Middle frontal gyrus (tissue), 1 donor: ENCODE measurements around the gene CPA2.
"Not testable (repeated sequence)": the region's sequence is repeated elsewhere in the genome, so short reads cannot be mapped to it uniquely, and the experiment has no call there.

ENCODE experiments used
- DNase-seq: peaks from one replicate; pipeline ENCODE4 v3.0.0-alpha.2; 2015; ENCODE audit warnings: low spot score; ENCODE audit errors: extremely low spot score

CPA2 gene

GRCh38 chr7:130305433-130306042 is 38.9 kb downstream of the CPA2 start:
- DNase-seq, result no peak

DNA sequence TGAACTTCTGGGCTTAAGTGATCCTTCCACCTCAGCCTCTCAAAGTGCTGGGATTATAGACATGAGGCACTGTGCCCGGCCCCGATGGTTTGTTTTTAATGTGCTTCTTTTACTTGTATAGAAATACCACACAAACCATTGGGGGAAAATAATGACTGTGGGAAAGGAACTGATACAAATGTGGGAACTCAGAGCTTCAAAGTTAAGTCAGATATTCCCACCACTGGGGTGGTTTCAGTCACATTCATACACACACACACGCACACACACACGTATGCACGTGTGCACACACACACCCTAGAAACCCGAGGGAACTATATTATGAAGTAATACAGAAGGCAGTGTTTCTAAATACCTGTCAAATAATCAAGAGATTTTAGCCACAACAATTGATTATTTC is 43.3 kb downstream of the CPA2 start:
- no peak for DNase-seq

GRCh38 chr7:130314305-130314704 is 47.6 kb downstream of the CPA2 start:
- DNase-seq, result no peak

- no peak for DNase-seq
Observed at GRCh38 chr7:130319541-130319940, 52.9 kb downstream of the CPA2 start.

DNA sequence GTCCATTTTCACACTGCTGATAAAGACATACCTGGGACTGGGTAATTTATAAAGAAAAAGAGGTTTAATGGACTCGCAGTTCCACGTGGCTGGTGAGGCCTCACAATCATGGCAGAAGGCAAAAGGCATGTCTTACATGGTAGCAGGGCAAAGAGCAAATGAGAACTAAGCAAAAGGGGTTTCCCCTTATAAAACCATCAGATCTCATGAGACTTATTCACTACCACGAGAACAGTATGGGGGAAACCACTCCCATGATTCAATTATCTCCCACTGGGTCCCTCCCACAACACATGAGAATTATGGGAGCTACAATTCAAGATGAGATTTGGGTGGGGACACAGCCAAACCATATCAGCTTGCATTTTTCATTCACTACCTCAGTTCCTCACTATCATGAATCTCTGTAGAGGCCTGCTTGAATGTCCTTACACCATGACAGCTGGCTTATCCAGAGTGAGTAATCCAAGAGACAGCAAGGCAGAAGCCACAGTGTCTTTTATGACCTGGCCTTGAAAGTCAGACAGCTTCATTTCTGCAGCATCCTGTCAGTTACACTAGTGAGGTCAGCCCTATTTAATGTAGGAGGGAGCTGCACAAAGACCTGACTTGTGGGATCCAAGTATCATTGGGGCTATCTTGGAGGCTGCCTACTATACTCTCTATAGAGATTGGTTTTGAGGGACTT is 55.0 kb downstream of the CPA2 start:
- not testable (repeated sequence) for DNase-seq

DNA sequence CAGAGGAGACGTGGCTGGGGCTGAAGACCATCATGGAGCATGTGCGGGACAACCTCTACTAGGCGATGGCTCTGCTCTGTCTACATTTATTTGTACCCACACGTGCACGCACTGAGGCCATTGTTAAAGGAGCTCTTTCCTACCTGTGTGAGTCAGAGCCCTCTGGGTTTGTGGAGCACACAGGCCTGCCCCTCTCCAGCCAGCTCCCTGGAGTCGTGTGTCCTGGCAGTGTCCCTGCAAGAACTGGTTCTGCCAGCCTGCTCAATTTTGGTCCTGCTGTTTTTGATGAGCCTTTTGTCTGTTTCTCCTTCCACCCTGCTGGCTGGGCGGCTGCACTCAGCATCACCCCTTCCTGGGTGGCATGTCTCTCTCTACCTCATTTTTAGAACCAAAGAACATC is 56.0 kb downstream of the CPA2 start:
- no peak for DNase-seq

GRCh38 chr7:130324306-130324943 is 57.8 kb downstream of the CPA2 start:
- DNase-seq, result no peak

DNA sequence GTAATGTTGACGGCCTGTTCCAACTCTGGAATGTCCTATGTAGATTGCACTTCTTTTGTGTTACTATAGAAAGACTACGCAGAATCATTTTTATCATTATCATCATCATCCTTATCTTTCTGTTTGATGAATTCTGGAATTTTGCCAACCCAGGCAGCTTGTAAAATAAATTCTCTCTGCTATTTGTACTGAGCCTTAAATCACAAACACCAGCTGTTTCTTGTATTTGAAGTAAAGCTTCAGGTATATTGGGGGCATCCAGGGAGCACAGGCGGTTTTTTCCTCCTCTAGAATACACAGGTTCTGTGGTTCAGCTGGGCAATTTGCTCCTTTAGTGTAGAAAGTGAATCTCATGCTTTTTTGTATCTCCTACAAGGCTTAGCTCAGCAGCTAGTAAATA is 63.0 kb downstream of the CPA2 start:
- DNase-seq, result no peak

GRCh38 chr7:130332259-130333053 is 65.8 kb downstream of the CPA2 start:
- no peak for DNase-seq

- no peak for DNase-seq
Observed at GRCh38 chr7:130333832-130334231, 67.2 kb downstream of the CPA2 start.

GRCh38 chr7:130334274-130334673 is 67.6 kb downstream of the CPA2 start:
- DNase-seq, result no peak

GRCh38 chr7:130337410-130337971 is 70.8 kb downstream of the CPA2 start:
- DNase-seq, result no peak

GRCh38 chr7:130338233-130338632 is 71.6 kb downstream of the CPA2 start:
- DNase-seq, result no peak
